OCI-LY1 (cell line): ENCODE data around the gene POLA1.

ENCODE experiments used
- H2AFZ ChIP-seq: fragments of 200-600 bp; sonication (generic), shearing (Covaris generic); 2 replicates; pipeline ENCODE4 v1.6.0; 2014; ENCODE audit warnings: antibody characterized with exemption, mild to moderate bottlenecking, low read length
- H3F3A ChIP-seq: fragments of 200-600 bp; sonication (generic), shearing (Covaris generic); 2 replicates; pipeline ENCODE4 v1.6.0; 2014; ENCODE audit warnings: mild to moderate bottlenecking, antibody characterized with exemption, low read length, moderate library complexity; ENCODE audit not compliant: insufficient read depth
- H3K27ac ChIP-seq: fragments of 200-600 bp; sonication (generic); 2 replicates; pipeline ENCODE4 v1.5.1; 2014; ENCODE audit warnings: low read length, mixed run types, mild to moderate bottlenecking, low read depth; ENCODE audit not compliant: poor library complexity, severe bottlenecking
- H3K27me3 ChIP-seq: fragments of 200-600 bp; sonication (generic); 2 replicates; pipeline ENCODE4 v1.6.0; 2014; ENCODE audit warnings: antibody characterized with exemption, mild to moderate bottlenecking, low read length, moderate library complexity; ENCODE audit not compliant: insufficient read depth
- H3K36me3 ChIP-seq: fragments of 200-600 bp; sonication (generic); 2 replicates; pipeline ENCODE4 v1.6.1; 2014; ENCODE audit warnings: mild to moderate bottlenecking, antibody characterized with exemption, low read length, moderate library complexity, mixed read lengths; ENCODE audit not compliant: insufficient read depth
- H3K4me1 ChIP-seq: fragments of 200-600 bp; sonication (generic); 2 replicates; pipeline ENCODE4 v1.5.1; 2014; ENCODE audit warnings: mild to moderate bottlenecking, low read length, moderate library complexity; ENCODE audit not compliant: insufficient read depth, severe bottlenecking
- H3K4me2 ChIP-seq: fragments of 200-600 bp; sonication (generic), shearing (Covaris generic); 2 replicates; pipeline ENCODE4 v1.6.1; 2014; ENCODE audit warnings: low read length
- H3K4me3 ChIP-seq: fragments of 200-600 bp; sonication (generic); 2 replicates; pipeline ENCODE4 v1.5.1; 2014; ENCODE audit warnings: low read length, low read depth, mild to moderate bottlenecking, mixed read lengths; ENCODE audit not compliant: poor library complexity, severe bottlenecking
- H3K79me2 ChIP-seq: fragments of 200-600 bp; shearing (Covaris generic); 2 replicates; pipeline ENCODE4 v1.6.1; 2016; ENCODE audit warnings: mixed run types, low read length, mixed read lengths; ENCODE audit not compliant: insufficient read depth
- H3K9ac ChIP-seq: fragments of 200-600 bp; sonication (generic), shearing (Covaris generic); 2 replicates; pipeline ENCODE4 v1.6.1; 2014; ENCODE audit warnings: mild to moderate bottlenecking, low read length, mixed read lengths
- H3K9me2 ChIP-seq: fragments of 200-600 bp; sonication (generic), shearing (Covaris generic); 2 replicates; pipeline ENCODE4 v1.6.1; 2014; ENCODE audit warnings: low read depth, mild to moderate bottlenecking, low read length, mixed read lengths
- H3K9me3 ChIP-seq: fragments of 200-600 bp; shearing (Covaris generic); 2 replicates; pipeline ENCODE4 v1.6.1; 2014; ENCODE audit warnings: low read length, mixed read lengths
- H4K20me1 ChIP-seq: fragments of 200-600 bp; sonication (generic), shearing (Covaris generic); 2 replicates; pipeline ENCODE4 v1.6.0; 2016; ENCODE audit warnings: mild to moderate bottlenecking, low read length; ENCODE audit not compliant: insufficient read depth
- EZH2 ChIP-seq: fragments of 200-600 bp; sonication (generic), shearing (Covaris generic); IDR thresholded peaks from 2 replicates; pipeline ENCODE4 v1.8.0; 2017; ENCODE audit warnings: borderline replicate concordance, mixed run types, mild to moderate bottlenecking, antibody characterized with exemption, low read length, moderate library complexity, mixed read lengths
- TF ChIP-seq, protein P1 (sequence below): fragments of 200-600 bp; sonication (generic), shearing (Covaris generic); IDR thresholded peaks from 2 replicates; pipeline ENCODE4 v1.5.1; 2017; ENCODE audit warnings: mild to moderate bottlenecking, antibody characterized with exemption, low read length, moderate library complexity, mixed read lengths

POLA1 gene

DNA sequence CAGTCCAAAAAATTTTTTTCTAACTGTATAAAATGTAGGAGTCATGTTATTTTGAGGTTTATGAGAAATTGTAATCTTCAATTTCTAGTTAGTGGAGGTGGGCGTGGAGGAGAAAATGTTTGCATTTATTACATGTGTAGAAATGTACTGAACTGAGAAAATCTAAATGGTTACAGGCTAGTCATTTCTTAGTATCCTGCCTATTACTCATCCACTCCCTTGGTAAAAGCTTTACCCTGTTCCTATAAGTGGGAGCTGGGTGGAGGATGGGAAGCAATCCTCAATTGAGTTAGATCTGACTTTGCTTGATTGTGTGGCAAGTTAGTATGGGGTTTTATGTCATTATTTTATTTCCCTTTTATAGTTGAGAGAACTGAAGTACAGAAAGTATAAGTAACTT lies 73.8 kb downstream of the POLA1 start:
- Histone ChIP-seq H3K27me3 (no peaks in the 10 kb centered on the region), H3F3A (no peaks in the 10 kb centered on the region), H3K9ac (no peak overlapping the region), H3K4me1 (no peaks in the 10 kb centered on the region), H4K20me1 (no peaks in the 10 kb centered on the region), H2AFZ (no peak overlapping the region), H3K36me3 (peaks cover 61% of the 10 kb centered on the region), H3K79me2 (no peaks in the 10 kb centered on the region), H3K9me3 (no peaks in the 10 kb centered on the region), H3K4me2 (no peak overlapping the region), H3K9me2 (no peaks in the 10 kb centered on the region), H3K27ac (no peak overlapping the region), H3K4me3 (no peak overlapping the region)
- TF ChIP-seq, protein P1, sequence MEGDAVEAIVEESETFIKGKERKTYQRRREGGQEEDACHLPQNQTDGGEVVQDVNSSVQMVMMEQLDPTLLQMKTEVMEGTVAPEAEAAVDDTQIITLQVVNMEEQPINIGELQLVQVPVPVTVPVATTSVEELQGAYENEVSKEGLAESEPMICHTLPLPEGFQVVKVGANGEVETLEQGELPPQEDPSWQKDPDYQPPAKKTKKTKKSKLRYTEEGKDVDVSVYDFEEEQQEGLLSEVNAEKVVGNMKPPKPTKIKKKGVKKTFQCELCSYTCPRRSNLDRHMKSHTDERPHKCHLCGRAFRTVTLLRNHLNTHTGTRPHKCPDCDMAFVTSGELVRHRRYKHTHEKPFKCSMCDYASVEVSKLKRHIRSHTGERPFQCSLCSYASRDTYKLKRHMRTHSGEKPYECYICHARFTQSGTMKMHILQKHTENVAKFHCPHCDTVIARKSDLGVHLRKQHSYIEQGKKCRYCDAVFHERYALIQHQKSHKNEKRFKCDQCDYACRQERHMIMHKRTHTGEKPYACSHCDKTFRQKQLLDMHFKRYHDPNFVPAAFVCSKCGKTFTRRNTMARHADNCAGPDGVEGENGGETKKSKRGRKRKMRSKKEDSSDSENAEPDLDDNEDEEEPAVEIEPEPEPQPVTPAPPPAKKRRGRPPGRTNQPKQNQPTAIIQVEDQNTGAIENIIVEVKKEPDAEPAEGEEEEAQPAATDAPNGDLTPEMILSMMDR = no peak
- no peak for TF ChIP-seq EZH2

DNA sequence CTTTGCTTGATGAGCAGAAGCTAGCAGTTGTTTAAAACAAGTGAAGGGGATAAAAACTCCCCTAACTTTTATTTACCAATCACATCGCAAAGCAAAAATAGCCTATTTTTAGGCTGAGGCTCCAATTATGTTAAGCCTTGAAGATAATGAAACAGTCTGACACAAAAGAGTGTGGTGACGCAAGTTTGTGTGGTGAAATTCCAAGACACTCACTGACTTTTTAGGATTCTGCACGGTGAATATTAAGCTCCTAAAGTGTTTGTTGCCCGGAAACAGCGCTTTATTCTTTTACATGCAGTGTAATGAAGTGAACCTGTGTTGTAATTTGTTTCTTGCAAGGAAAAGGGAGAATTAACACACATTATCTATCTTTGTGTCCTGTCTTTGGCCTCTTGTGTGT lies 74.8 kb downstream of the POLA1 start:
- Histone ChIP-seq H3K27me3 (no peaks in the 10 kb centered on the region), H3K4me2 (no peak overlapping the region), H3F3A (no peaks in the 10 kb centered on the region), H3K9ac (no peak overlapping the region), H3K4me3 (no peak overlapping the region), H3K9me3 (no peaks in the 10 kb centered on the region), H3K27ac (no peak overlapping the region), H3K36me3 (peaks cover 68% of the 10 kb centered on the region), H3K79me2 (no peaks in the 10 kb centered on the region), H2AFZ (no peak overlapping the region), H3K9me2 (no peaks in the 10 kb centered on the region), H4K20me1 (no peaks in the 10 kb centered on the region), H3K4me1 (no peaks in the 10 kb centered on the region)
- TF ChIP-seq EZH2 = no peak
- TF ChIP-seq, protein P1 = no peak

DNA sequence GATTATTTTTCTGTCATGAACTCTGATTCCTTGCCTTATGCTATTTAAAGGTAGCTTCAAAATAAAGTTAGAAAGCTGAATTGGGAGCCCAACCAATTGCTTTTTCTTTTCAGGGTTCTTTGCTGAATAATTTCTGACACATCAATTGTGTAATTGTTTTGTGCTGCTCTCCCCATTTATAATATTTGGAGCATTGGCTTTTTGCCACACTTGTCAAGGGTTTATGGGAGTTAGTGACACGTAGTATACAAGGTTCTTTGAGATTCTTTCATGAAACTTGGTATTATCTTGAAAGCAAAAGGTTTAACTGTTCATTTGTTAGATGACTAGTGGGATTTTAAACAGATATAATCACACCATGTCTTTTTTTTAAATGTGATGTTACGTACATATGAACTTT lies 80.9 kb downstream of the POLA1 start:
- H3K27ac ChIP-seq = peak overlapping the region; percentile 97
- peaks cover 56% of the 10 kb centered on the region for H3K4me1 ChIP-seq
- H3K9ac ChIP-seq = no peak overlapping the region
- no peaks in the 10 kb centered on the region for H3K9me3 ChIP-seq
- H3K4me3 ChIP-seq = no peak overlapping the region
- H3K79me2 ChIP-seq = no peaks in the 10 kb centered on the region
- H3F3A ChIP-seq = 0 out of 2 replicates have a peak, but pooled peaks cover 3% of the 10 kb centered on the region
- H3K9me2 ChIP-seq = no peaks in the 10 kb centered on the region
- TF ChIP-seq, protein P1 = no peak
- no peak for TF ChIP-seq EZH2
- no peaks in the 10 kb centered on the region for H3K27me3 ChIP-seq
- H2AFZ ChIP-seq = no peak overlapping the region
- peaks cover 41% of the 10 kb centered on the region for H3K36me3 ChIP-seq
- H3K4me2 ChIP-seq = no peak overlapping the region
- no peaks in the 10 kb centered on the region for H4K20me1 ChIP-seq
